Neural progenitor cell (in vitro differentiated cells): Measurements from ENCODE around the gene ARF3. TPM values are rescaled to one million over a fixed set of nuclear protein-coding genes. Genes with fewer than 3 reads are reported as not detected.
A peak's percentile ranks its signal among the peaks of the same experiment; 100 is the strongest.

Experiments
- DNase-seq: peaks from one replicate; pipeline ENCODE4 v3.0.0-alpha.2; 2016; ENCODE audit warnings: low spot score
- H2AFZ ChIP-seq: fragments of 200-600 bp; sonication (generic); replicated peaks from 2 replicates; pipeline ENCODE4 v1.6.1; 2016; ENCODE audit warnings: antibody characterized with exemption
- H3F3A ChIP-seq: fragments of 200-600 bp; sonication (generic); 2 replicates; pipeline ENCODE4 v1.6.1; 2016; ENCODE audit warnings: antibody characterized with exemption, low read depth
- H3K27ac ChIP-seq: fragments of 200-600 bp; sonication (generic); 2 replicates; pipeline ENCODE4 v1.5.1; 2016; ENCODE audit warnings: mild to moderate bottlenecking
- H3K27me3 ChIP-seq: fragments of 200-600 bp; sonication (generic); 2 replicates; pipeline ENCODE4 v1.6.1; 2016; ENCODE audit warnings: mild to moderate bottlenecking, moderate library complexity
- H3K36me3 ChIP-seq: fragments of 200-600 bp; sonication (generic); 2 replicates; pipeline ENCODE4 v1.5.1; 2016
- H3K4me1 ChIP-seq: fragments of 200-600 bp; sonication (generic); 2 replicates; pipeline ENCODE4 v1.6.1; 2016; ENCODE audit warnings: mixed run types
- H3K4me2 ChIP-seq: fragments of 200-600 bp; sonication (generic); 2 replicates; pipeline ENCODE4 v1.6.1; 2016
- H3K4me3 ChIP-seq: fragments of 200-600 bp; sonication (generic); 2 replicates; pipeline ENCODE4 v1.5.1; 2016
- H3K79me2 ChIP-seq: fragments of 200-600 bp; sonication (generic); 2 replicates; pipeline ENCODE4 v1.6.1; 2016; ENCODE audit warnings: low read depth
- H3K9ac ChIP-seq: fragments of 200-600 bp; sonication (generic); 2 replicates; pipeline ENCODE4 v1.6.1; 2016
- H3K9me3 ChIP-seq: fragments of 200-600 bp; sonication (generic); 2 replicates; pipeline ENCODE4 v1.5.1; 2016; ENCODE audit warnings: low read depth
- H4K20me1 ChIP-seq: fragments of 200-600 bp; sonication (generic); 2 replicates; pipeline ENCODE4 v1.6.1; 2016; ENCODE audit warnings: low read depth
- H3K27ac Mint-ChIP-seq: 3 replicates; pipeline ENCODE4 v1.8.0; 2021; ENCODE audit warnings: mixed read lengths
- H3K27me3 Mint-ChIP-seq: 2 replicates; pipeline ENCODE4 v1.8.0; 2022; ENCODE audit warnings: low read depth, mild to moderate bottlenecking, inconsistent platforms, moderate library complexity, mixed read lengths; ENCODE audit not compliant: insufficient read depth
- H3K36me3 Mint-ChIP-seq: 3 replicates; pipeline ENCODE4 v1.8.0; 2021; ENCODE audit warnings: mixed read lengths
- H3K4me1 Mint-ChIP-seq: 3 replicates; pipeline ENCODE4 v1.8.0; 2021; ENCODE audit warnings: mixed read lengths
- H3K4me3 Mint-ChIP-seq: 3 replicates; pipeline ENCODE4 v1.8.0; 2021; ENCODE audit warnings: mild to moderate bottlenecking, moderate library complexity, mixed read lengths
- H3K9me3 Mint-ChIP-seq: 3 replicates; pipeline ENCODE4 v1.8.0; 2020; ENCODE audit warnings: mixed read lengths
- CTCF ChIP-seq: fragments of 200-600 bp; sonication (generic); IDR thresholded peaks from 2 replicates; pipeline ENCODE4 v1.5.1; 2017; ENCODE audit warnings: antibody characterized with exemption, mild to moderate bottlenecking
- EZH2 ChIP-seq: fragments of 200-600 bp; sonication (generic); IDR thresholded peaks from 2 replicates; pipeline ENCODE4 v1.6.1; 2017; ENCODE audit warnings: antibody characterized with exemption, mild to moderate bottlenecking, moderate library complexity
- EZH2phosphoT487 ChIP-seq: fragments of 200-600 bp; sonication (generic); IDR thresholded peaks from 2 replicates; pipeline ENCODE4 v1.6.1; 2017; ENCODE audit warnings: antibody characterized with exemption
- total RNA-seq: library from RNA; depleted of rRNA; stranded (reverse); fragments of >200 nt; gene quantifications from 2 replicates; pipeline ENCODE4 v1.2.3, GENCODE V29; 2015; ENCODE audit warnings: low replicate concordance

The ARF3 gene
- total RNA-seq, 1 donor from 2014 or later, result 84.1 TPM

DNA sequence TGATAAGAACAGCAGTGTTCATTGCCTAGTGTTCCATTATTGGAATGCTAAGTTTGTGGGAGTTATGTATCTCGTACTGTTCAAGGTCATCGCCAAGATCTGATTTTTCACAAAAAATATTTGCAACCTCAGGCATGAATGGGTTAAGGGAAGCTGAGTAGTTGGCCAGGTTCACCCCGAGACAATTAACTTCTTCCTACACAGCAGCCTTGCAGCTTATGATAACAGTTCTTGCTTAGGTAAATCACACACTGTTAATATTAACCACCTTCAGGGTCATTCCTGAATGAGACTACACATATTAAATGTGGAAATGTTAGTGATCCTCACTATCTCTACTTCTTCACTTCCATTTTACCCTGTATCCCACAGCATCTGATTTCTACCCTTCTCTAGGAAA lies 50.0 kb downstream of the ARF3 start:
- H3K4me2 ChIP-seq, result no peak overlapping the region
- Mint-ChIP-seq H3K4me3 (no peak overlapping the region), H3K4me1 (peaks cover 7% of the 10 kb centered on the region), H3K27me3 (peaks cover 10% of the 10 kb centered on the region), H3K27ac (no peak overlapping the region), H3K9me3 (peaks cover 2% of the 10 kb centered on the region), H3K36me3 (no peaks in the 10 kb centered on the region)
- no peak overlapping the region for H3K4me3 ChIP-seq
- H2AFZ ChIP-seq, result no peak overlapping the region
- no peak overlapping the region for H3K9ac ChIP-seq
- no peaks in the 10 kb centered on the region for H3K9me3 ChIP-seq
- H3K4me1 ChIP-seq, result no peaks in the 10 kb centered on the region
- TF ChIP-seq CTCF, result no peak
- no peak for TF ChIP-seq EZH2
- no peak for TF ChIP-seq EZH2phosphoT487
- no peak for DNase-seq
- no peaks in the 10 kb centered on the region for H3K36me3 ChIP-seq
- no peaks in the 10 kb centered on the region for H3F3A ChIP-seq
- peaks cover 15% of the 10 kb centered on the region for H3K27me3 ChIP-seq
- no peak overlapping the region for H3K27ac ChIP-seq
- no peaks in the 10 kb centered on the region for H3K79me2 ChIP-seq
- no peaks in the 10 kb centered on the region for H4K20me1 ChIP-seq

DNA sequence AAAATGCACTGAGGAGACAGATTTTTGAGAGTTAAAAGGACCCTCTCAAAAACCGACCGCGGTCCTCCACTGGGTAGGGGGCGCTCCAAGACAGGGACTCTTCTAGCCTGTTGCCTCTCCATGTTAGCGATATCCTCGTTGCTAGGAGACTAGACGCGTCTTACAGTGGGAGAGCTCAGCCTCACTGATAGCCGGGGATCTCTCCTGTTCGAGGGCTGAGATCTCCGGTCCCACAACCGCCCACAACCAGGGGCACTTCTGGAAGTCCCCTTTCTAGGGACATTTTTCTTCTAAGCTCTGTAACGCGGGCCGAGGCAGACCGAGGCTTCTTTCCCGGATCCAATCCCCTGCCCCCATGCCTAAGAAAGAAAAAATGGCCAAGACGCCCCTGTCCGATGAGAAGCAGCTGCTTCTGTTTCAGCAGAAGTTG lies 53.3 kb downstream of the ARF3 start:
- H3K9ac ChIP-seq, result no peak overlapping the region
- H3K4me1 ChIP-seq, result no peaks in the 10 kb centered on the region
- peak overlapping the region; percentile 77 for H3K4me2 ChIP-seq
- Mint-ChIP-seq H3K4me1 (peaks cover 7% of the 10 kb centered on the region), H3K4me3 (peak overlapping the region; percentile 89), H3K27ac (peak overlapping the region; percentile 72), H3K9me3 (peaks cover 2% of the 10 kb centered on the region), H3K36me3 (no peaks in the 10 kb centered on the region), H3K27me3 (peaks cover 11% of the 10 kb centered on the region)
- peak; percentile 93 for DNase-seq
- H3F3A ChIP-seq, result no peaks in the 10 kb centered on the region
- TF ChIP-seq EZH2phosphoT487 (no peak), EZH2 (peak; percentile 23), CTCF (peak; percentile 73)
- H3K27ac ChIP-seq, result no peak overlapping the region
- no peaks in the 10 kb centered on the region for H3K36me3 ChIP-seq
- no peaks in the 10 kb centered on the region for H4K20me1 ChIP-seq
- H3K79me2 ChIP-seq, result no peaks in the 10 kb centered on the region
- H3K4me3 ChIP-seq, result peak overlapping the region; percentile 53
- H3K9me3 ChIP-seq, result no peaks in the 10 kb centered on the region
- peaks cover 16% of the 10 kb centered on the region for H3K27me3 ChIP-seq
- H2AFZ ChIP-seq, result peak overlapping the region; percentile 44

DNA sequence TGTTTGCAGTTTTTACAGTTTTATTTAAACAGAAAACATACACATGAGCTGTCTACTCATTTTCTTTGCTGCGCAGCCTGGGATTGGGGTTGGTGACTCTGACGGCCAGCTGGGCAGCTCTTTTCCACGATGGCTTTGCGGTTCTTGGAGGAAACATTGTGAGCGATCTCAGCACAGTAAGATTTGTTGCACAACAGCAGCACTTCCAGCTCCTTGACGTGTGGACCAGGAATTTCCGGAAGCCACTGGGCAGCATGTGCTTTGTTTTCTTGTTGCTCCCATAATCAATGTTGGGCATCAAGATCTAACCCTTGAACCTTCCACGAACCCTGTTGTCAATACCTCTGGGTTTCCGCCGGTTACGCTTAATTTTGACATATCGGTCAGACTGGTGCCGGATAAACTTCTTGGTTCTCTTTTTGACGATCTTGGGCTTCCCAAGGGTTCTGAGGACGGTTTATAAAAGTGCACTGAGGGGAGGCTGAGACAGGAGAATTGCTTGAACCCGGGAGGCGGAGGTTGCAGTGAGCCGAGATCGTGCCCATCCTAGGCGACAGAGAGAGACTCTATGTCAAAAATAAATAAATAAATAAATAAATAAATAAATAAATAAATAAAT lies 53.8 kb downstream of the ARF3 start:
- Histone ChIP-seq H3K9ac (no peak overlapping the region), H3K4me3 (no peak overlapping the region), H3K79me2 (no peaks in the 10 kb centered on the region), H3K27ac (no peak overlapping the region), H3K4me1 (no peaks in the 10 kb centered on the region), H3K27me3 (peaks cover 18% of the 10 kb centered on the region), H4K20me1 (no peaks in the 10 kb centered on the region), H3K4me2 (no peak overlapping the region), H3K9me3 (no peaks in the 10 kb centered on the region), H2AFZ (no peak overlapping the region), H3F3A (no peaks in the 10 kb centered on the region), H3K36me3 (no peaks in the 10 kb centered on the region)
- peaks cover 9% of the 10 kb centered on the region for H3K27me3 Mint-ChIP-seq
- no peak for DNase-seq
- peak overlapping the region; percentile 51 for H3K4me3 Mint-ChIP-seq
- peaks cover 2% of the 10 kb centered on the region for H3K9me3 Mint-ChIP-seq
- no peaks in the 10 kb centered on the region for H3K36me3 Mint-ChIP-seq
- H3K4me1 Mint-ChIP-seq, result peaks cover 7% of the 10 kb centered on the region
- no peak overlapping the region for H3K27ac Mint-ChIP-seq
- TF ChIP-seq EZH2 (no peak), CTCF (no peak), EZH2phosphoT487 (no peak)
